D341Med (cell line): ENCODE measurements around the gene MAP6.
"Not testable (repeated sequence)": the region's sequence is repeated elsewhere in the genome, so short reads cannot be mapped to it uniquely, and the experiment has no call there.

Experiments
- DNase-seq: peaks from one replicate; pipeline ENCODE4 v3.0.0; 2012; ENCODE audit warnings: low spot score

The MAP6 gene

DNA sequence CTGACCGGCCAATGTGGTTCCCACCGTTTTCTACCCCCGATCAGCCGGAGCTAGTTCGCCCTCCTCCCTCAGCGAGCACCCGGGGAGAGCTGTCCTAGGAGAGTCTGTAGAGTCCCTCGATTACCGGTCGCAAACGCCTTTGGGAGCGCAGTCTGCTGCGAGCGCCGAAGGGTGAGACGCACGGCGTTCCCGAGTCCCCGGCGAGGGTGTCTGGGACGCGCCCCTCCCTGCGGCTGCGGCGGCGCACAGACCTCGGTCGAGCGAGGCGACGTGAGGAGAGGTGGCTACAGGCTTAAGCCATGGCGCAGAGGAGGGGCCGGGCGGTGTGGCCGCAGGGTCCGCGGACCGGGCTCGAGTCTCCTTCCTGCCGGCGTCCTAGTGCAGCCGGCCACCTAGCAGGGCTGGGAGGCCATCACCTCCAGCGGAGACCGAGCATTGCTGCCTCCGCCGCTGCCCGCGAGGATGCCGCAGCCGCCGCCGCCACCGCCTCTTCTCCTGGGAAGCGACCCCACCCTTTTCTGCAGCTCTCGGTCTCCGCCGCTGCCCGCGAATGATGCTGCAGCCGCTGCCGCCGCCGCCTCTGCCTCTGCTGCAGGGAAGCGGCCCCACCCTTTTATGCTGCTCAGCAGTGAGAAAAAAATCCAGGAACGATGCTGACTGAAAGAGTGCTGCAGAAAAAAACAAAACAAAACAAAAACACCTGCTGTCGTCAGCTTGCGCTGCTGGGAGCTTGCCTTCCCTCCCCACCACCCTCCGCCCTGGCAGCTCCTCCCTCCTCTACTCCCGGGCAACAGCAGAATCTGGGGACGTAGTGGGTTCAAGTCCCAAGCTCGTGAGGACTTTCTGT is at the start of gene MAP6:
MAP6 (minus strand) TSS at position 588 of the 847 bp plus-strand sequence. CDS start 669 bp downstream, outside the sequence.
- DNase-seq: peak; percentile 75

DNA sequence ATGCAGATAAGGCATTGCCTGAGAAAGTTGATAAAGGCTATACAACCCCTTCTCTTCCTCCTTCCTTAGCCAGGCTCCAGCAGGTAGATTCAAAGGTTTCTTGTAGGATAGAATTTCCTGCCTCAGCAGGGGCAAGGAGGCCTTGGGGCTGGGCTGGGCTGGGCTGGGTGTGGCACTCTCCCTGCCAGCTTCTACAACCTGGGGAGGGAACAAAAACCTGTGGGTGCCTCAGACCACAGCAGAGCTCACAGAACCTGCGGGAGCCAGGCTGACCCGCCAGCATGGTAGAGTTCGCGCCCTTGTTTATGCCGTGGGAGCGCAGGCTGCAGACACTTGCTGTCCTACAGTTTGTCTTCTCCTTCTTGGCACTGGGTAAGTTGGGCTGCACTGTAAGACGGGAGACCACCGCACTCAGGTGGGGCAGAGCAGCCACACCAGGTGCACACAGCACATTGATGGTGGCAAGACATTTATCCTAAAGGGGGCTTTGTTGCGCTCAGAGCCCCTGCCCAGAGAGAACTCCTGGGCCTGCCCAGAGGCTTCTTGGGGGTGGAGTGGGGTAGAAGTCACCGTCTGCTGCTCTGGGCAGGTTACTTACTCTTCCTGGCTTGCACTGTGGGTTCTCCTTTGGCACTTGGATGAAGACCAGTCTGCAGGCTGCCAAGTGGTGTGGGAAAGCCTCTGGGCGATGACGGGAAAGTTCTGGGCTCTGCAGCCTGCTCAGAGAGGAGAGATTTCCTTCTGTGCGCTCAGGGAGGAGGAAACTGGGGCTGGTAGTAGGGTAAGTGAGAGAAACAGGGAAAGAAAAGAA is 49.0 kb upstream of the MAP6 start, which contains the start of gene MOGAT2:
MOGAT2 (plus strand) TSS at position 231 of the 811 bp plus-strand sequence; CDS start at position 282, 51 bp downstream.
- DNase-seq: no peak

DNA sequence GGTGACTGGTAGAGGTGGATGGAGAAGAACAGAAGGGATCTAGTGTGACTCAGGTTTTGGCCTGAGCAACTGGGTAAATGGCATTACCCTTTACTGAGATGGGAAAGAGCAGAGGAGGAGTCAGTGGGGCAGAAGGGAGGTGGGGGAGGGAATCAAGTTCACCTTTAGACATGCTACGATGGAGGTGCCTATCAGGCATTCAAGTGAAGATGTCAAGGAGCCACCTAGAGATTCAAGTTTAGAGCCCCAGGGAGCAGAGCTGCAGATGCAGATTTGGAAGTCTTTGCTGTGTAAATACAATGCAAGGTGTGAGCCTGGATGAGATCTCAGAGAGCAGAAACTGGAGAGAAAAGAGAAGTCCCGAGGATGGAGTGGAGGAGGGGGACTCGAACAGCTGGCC is 47.8 kb upstream of the MAP6 start:
- DNase-seq: no peak

DNA sequence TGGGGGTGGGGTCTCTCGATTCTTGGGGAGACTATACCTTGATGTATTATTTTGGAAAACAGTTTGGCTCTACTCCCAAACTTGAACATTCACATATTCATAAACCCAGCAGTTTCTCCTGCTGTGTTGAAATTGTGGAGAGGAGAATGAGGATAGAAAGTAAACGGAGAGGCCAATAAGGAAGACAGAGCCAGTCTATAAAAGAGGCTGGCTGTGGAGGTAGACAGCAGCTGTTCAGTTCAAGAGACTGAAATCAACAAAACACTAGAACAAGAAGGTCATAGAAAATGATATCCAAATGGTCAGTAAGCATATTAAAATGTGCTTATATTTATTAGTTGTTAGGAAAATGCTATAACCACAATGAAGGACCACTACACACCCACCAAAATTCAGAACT is 46.9 kb upstream of the MAP6 start:
- DNase-seq: no peak

DNA sequence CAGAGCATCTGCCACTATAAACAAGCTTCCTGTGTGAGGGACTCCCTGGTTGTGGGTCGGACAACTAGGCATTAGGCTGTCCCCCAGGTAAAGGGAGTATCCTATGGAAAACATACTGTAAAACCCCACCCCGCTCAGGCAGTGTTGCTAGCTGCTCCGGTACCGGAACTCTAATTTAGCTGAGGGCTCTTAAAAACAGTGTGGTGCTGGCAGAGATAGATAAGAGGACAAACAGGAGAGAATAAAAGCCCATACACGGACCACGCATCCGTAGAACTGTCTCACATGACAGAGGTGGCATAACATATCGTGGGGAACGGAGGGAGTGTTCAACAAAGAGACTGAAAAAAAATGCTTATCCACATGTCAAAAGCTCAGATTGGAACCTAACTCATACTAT is 45.4 kb upstream of the MAP6 start:
- DNase-seq: no peak

DNA sequence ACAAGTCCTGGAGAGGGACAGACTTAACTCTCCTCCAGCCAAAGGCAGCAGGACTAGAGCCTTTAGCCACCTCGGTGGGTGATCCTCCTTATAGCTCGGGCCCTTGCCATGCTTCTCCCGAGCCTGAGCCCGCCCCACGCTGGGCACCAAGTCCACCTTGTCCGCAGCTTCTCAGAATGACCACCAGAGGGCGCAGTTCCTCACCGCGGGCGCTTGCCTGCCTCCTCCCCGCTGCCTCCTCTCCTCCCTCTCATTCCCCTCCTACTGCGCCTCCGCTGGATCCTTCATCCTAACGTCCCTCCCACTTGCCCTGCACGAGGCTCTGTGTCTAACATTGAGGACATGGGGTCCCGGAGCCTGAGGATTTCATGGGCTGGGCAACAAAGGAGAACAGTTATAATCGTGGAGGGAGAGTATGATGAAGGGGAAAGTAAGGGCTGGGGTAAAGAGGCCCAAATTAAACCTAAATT is 37.5 kb upstream of the MAP6 start:
- peak; percentile 90 for DNase-seq

DNA sequence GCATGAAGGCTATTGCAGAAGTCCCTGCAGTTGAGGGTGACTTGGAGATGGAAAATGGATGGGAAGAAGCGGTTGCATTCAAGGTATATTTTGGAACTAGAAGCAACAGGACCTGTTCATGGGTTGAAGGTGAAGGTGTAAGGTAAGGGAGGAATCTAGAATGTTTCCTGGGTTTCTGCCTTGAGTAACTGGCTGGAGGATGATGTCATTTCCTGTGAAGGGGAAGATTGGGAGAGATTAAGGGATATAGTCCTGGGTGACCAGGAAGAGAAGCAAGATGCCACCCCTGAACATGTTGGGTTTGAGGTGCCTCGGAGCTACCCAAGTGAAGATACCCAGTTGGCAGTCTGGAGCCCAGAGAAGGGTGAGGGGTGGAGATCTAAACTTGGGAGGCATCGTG is 36.7 kb upstream of the MAP6 start:
- no peak for DNase-seq

DNA sequence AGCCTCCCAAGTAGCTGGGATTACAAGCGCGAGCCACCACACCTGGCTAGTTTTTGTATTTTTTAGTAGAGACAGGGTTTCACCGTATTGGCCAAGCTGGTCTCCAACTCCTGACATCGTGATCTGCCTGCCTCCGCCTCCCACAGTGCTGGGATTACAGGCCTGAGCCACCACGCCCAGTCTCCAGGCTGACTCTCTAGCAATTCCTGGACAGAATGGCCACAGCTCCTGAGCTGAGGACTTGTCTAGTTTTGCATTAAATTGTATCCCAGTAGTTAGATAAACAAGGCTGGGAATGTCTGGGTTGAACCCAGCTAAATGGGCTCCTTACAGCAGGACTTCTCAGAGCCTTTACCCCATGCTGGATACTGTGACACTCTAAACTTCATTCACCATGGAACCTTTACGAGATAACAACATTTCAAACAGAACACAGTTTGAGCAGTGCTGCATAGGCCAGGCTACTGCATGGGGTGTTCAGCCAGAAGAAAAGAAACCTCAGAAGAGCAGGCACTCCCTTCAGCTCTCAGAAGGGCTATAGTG is 34.9 kb upstream of the MAP6 start:
- no peak for DNase-seq

DNA sequence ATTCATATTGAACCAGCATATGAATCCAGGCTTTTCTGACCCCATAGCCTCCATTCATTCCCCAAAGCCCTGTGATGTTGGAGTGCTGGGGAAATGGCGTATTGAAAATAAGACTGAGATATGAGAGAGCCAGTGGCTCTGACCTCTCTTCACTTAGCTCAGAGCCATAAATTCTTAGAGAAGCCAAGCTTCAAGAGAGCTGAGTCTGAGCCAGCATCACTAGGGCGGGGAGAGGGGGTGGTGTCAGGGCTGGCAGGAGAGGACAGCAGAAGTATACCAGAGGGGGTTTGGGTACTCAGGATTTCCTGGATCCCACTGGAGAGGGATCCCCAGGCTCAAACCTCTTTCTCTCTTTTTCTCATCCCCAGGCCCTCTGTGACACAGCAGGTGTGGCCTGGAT is 32.1 kb upstream of the MAP6 start:
- DNase-seq: no peak

DNA sequence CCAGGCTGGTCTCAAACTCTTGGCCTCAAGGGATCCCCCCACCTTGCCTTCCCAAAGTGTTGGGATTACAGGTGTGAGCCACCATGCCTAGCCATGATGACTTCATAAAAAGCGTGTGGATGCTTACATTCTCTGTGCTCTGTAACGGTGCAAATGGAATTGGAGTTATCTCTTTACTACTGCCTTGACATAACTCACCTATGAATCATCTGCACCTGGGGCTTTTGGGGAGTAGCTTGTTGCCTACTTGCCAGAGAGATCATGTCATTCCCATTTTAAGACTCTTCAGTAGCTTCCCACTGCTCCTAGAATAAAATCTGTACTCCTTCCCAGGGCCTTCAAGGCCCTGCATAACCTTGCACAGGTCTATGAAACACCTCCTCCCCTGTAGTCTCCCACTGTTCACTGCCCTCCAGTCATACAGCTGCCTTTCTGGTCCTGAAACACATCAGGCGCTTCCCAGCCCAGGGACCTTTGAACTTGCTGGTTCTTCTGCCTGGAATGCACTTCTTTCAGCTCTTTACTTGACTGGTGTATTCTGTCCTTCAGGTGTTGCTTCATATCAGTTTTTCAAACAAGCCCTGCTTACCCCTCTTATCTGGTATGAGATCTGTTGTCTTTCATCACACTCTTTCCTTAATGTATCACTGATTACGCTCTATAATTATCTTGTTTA is 29.2 kb upstream of the MAP6 start:
- no peak for DNase-seq

DNA sequence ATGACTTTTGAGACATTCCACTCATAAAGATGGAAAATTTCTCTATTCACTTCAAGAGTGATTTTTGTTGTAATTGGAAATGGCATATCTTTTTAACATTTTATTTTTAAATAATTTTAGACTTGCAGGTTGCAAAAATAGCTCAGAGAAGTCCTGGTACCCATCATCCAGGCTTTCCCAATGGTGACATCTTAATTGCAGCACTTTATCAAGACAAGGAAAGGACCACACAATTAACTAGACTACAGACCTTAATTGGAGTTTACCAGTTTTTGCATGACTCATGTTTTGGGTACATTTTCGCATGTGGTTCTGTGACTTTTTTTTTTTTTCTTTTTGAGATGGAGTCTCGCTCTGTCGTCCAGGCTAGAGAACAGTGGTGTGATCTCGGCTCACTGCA is 23.0 kb upstream of the MAP6 start:
- no peak for DNase-seq

DNA sequence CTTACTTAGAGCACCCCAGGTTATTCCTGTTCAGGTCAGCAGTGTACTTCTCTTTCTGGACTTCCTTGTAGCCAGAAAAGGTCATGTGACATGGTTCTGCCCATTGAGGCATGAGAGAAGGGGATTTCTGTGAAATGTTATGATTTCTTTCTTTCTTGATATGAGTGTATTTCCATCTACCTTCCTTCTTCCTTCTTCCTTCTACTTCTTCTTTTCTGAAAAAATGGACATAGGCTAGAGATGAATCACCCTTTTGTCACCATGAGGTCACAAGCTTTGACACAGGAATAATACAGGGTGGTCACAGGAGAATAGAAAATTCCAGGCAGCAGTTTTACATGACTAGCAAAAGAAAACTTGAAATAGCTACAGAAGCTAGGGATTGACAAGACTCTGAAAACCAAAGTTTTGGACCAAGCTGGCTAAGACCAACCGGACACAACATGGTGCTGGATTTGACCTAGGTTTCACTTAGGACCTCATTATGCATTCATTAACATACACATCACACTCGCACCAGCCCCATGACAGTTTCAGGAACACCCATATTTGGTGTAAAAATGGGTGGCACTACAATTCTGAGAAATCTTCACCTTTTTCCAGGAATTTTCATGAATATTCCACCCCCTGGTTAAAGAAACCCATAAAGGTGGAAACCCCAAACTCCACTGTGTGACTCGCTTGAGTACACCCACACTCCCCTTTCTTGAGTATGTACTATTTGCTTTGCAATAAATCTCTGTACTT is 21.2 kb upstream of the MAP6 start:
- no peak for DNase-seq

DNA sequence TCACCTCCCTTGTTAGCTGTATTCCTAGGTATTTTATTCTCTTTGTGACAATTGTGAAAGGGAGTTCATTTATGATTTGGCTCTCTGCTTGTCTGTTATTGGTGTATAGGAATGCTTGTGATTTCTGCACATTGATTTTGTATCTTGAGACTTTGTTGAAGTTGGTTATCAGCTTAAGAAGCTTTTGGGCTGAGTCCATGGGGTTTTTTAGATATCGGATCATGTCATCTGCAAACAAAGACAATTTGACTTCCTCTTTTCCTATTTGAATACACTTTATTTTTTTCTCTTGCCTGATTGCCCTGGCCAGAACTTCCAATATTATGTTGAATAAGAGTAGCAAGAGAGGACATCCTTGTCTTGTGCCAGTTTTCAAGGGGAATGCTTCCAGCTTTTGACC is 15.0 kb upstream of the MAP6 start:
- DNase-seq: not testable (repeated sequence)

DNA sequence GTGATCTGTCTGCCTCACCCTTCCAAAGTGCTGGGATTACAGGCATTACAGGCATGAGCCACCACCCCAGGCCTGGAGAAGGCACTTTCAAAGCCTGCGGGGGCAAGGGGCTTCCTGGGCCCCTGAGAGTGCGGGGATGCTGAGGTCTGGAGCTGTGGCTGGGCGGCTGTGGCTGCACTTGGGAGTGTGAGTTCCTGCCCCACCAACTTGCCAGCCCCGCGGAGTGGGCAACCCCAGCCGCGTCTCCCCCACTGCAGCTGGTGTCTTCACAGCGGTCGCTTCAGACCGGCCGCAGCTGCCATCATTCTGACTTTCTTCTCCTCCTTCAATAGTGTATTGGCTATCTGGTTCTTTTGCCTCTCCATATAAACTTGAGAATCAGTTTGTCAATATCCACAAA is 10.7 kb upstream of the MAP6 start:
- DNase-seq: no peak

DNA sequence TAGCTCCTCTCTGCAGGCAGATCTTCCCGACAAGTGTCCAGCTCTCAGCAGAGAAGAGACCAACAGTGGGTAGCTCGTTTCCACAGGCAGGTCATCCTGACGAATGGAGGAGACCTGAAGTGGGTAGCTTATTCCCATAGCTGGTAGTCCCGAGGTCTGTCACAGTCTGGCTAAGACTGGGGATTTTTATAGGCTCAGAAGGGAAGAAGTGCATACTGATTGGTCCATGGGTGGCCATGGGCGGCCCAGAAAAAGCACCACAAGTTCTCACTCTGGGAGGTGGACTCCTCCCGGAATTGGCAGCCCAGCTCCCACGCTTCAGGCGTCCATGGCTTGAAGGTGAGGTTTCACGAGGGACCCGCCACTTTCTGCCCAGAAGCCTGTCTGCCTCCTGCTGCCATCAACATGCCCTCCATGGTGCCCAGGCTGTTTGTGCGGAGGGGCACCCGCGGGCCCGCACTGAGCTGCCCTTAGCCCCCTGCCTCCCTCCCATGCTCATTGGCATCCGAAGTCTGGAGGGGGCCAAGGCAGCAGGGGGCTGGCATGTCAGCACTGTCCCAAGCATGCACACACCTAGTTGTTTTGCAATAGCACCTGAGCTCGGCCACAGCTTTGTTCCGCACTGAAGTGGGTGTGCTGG is 9.9 kb upstream of the MAP6 start:
- no peak for DNase-seq

DNA sequence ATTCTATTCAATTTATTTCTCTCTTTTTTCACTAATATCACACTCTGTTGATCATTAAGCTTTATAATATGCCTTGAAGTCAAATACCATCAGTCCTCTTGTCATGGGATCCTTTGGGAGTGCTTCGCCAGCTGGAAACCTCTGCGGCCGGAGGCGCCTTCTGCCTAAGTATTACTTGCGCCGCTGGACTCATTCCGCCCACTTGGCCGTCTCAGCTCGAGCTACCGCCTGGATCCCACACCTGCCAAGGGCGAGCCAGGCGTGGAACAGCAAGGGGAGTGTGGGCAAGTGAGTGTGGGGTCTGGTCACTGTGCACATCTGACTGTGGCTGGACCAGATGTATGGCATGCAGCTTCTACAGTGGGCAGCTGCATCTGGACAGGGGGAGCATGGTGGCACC is 9.1 kb upstream of the MAP6 start:
- no peak for DNase-seq

DNA sequence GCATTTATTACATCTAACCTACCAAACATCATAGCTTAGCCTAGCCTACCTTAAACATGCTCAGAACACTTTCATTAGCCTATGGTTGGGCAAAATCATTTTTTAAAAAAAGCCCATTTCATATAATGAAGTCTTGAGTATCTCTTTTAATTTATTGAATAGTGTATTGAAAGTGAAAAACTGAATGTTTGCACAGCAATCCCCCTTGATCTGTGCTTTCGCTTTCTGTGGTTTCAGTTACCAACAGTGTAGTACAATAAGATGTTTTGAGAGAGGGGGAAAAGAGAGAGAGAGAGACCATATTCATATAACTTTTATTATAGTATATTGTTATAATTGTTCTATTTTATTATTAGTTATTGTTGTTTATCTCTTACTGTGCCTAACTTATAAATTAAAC is 8.4 kb upstream of the MAP6 start:
- DNase-seq: no peak

DNA sequence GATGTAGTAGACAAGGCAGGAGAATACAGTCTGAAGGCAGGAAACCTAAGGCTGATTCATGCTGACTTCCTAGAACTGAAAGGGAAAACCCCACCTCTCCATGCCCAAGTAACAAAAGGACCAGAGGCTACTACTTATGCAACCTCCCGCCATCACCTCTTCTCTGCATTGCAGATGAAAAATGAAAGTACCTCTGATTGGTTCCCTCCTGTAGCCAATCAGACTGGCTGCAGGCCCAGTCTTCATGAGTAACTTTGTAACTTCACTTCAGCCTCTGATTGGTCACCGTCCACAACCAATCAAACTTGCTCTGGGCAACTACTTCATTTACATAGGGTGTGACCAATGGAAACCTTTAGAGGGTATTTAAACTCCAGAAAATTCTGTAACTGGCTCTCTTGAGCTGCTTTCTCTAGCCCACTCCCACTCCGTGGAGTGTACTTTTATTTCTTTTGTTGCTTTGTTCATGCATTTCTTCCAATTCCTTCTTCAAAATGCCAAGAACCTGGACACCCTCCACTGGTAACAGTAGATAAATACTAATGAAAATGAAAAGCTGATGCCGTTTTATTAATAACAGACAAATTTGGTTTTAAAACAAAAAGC is 5.2 kb upstream of the MAP6 start:
- no peak for DNase-seq

DNA sequence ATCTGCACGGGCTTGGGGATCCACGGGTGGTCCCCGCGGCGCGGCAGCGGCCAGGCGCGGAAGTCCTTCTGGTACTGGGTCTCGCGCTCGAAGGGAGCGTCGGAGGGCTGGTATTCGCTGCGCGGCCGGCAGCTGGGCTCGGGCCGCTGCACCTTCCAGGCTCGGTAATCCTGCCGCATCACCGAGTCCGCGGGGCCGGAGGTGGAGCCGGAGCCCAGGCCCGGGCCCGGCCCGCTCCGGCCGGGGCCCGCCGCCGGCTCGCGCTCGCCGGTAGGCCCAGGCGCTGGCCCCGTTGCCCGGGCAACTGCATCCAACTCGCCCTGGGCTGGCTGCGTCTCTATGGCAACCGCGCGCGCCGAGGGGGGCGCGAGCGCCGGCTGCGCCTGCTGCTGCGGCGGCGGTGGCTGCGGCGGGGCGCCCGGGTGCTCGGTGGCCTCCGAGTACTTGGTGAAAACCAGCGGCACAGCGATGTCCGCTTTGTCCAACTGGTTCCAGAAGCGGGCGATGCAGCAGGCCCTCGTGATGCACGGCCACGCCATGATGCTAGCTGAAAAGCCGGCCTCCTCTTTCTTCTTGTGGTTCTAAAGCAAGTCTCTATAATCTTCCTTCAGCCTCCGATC is 897 bp downstream of the MAP6 start:
- DNase-seq: peak; percentile 93

DNA sequence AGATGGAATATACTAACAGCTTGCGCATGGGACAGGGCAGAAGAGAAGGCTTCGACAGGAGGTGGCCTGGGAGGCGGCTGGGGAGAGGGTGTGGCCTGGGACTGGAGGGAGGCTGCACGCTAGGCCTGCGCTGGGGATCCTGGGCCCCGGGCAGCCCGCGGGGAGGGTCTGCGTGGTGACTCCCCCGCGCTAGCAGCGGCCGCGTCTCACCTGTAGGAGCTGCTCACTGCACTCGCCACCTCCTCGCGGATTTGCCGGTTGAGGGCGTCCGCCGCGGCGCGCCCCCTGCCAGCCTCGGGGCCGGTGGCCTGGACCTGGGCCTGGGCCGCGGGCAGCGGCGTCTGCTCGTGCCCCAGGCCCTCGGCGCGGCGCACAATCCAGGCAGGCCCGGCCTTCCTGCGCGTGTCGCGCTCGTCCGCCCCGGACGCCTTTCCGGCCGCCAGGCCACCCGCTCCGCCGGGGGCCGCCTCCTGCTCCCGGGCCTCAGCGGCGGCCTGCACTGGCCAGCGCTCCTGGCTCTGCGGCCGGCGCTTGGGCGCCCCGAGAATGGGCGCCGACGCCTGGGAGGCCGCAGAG is 1.5 kb downstream of the MAP6 start:
- DNase-seq: peak; percentile 67
